ENCODE results near the gene HNMT.

- TF ChIP-seq CTCF (IDR thresholded peaks at IDR 0.05) (no peak), REST (IDR thresholded peaks at IDR 0.05; ENCODE audit: insufficient read depth in 1 of 2, low read depth in 2 of 2, low read length in 1 of 2) (no peak), TCF7L2 (IDR thresholded peaks at IDR 0.05; ENCODE audit: low read depth, low read length) (no peak), SIN3A (IDR thresholded peaks at IDR 0.05; ENCODE audit: borderline replicate concordance, insufficient read depth, low read depth, low read length) (no peak)
These were observed 12.7 kb upstream of the HNMT start for GRCh38 chr2:137951586-137951985.
